IMR-90 (cell line): Measurements from ENCODE around the gene HSBP1L1. TPM values are rescaled to one million over a fixed set of nuclear protein-coding genes. Genes with fewer than 3 reads are reported as not detected.

Experiments used
- ATAC-seq: fragments of 200-7000 bp; cut with Tn5 transposase; 2 replicates; pipeline ENCODE4 v1.9.1; 2020; ENCODE audit warnings: low read depth, mild to moderate bottlenecking, moderate library complexity
- BruUV-seq: library from RNA; stranded (reverse); fragments of 400-500 nt; replicated peaks from 2 replicates; lab custom pipeline; 2021; lab: Mats Ljungman, UMichigan
- CTCF ChIA-PET: fragments of 300-600 bp; formaldehyde crosslinking; extraction: SDS; loops from one replicate; lab custom pipeline; 2021; ENCODE audit warnings: antibody characterized with exemption; lab: Yijun Ruan, JAX
- POLR2A ChIA-PET: fragments of 300-600 bp; sonication (Branson Sonifier 250); formaldehyde crosslinking; loops from one replicate; lab custom pipeline; 2022; ENCODE audit warnings: antibody characterized with exemption; ENCODE audit not compliant: unreplicated experiment; lab: Charles Lee
- DNase-seq: peaks from one replicate; pipeline ENCODE4 v3.0.0; 2013
- H2AFZ ChIP-seq: replicated peaks from 2 replicates; pipeline ENCODE3; 2013; ENCODE audit warnings: low read length, mild to moderate bottlenecking; ENCODE audit not compliant: poor library complexity
- H2AK5ac ChIP-seq: 2 replicates; pipeline ENCODE4 v1.6.1; 2013; ENCODE audit warnings: low read depth, low read length, inconsistent platforms
- H2AK9ac ChIP-seq: replicated peaks from 2 replicates; pipeline ENCODE3; 2013; ENCODE audit warnings: mild to moderate bottlenecking, low read depth, low read length, moderate library complexity; ENCODE audit not compliant: poor library complexity
- H2BK120ac ChIP-seq: 2 replicates; pipeline ENCODE4 v1.6.1; 2013; ENCODE audit warnings: low read depth, low read length, inconsistent platforms
- H2BK15ac ChIP-seq: 3 replicates; pipeline ENCODE4 v1.6.1; 2013; ENCODE audit warnings: low read depth, low read length, inconsistent platforms
- H2BK20ac ChIP-seq: 2 replicates; pipeline ENCODE4 v1.6.1; 2013; ENCODE audit warnings: low read depth, mild to moderate bottlenecking, inconsistent platforms, low read length, moderate library complexity
- H2BK5ac ChIP-seq: 2 replicates; pipeline ENCODE4 v1.6.1; 2013; ENCODE audit warnings: mild to moderate bottlenecking, low read depth, low read length, inconsistent platforms; ENCODE audit not compliant: poor library complexity, severe bottlenecking
- H3K14ac ChIP-seq: replicated peaks from 2 replicates; pipeline ENCODE4 v1.6.1; 2013; ENCODE audit warnings: low read depth, low read length, inconsistent platforms
- H3K18ac ChIP-seq: 2 replicates; pipeline ENCODE4 v1.6.1; 2013; ENCODE audit warnings: low read depth, low read length, control low read depth
- H3K23ac ChIP-seq: 2 replicates; pipeline ENCODE4 v1.6.1; 2013; ENCODE audit warnings: low read depth, low read length, inconsistent platforms
- H3K27ac ChIP-seq: 2 replicates; pipeline ENCODE4 v1.5.1; 2013; ENCODE audit warnings: mild to moderate bottlenecking, control low read depth, low read length; ENCODE audit not compliant: insufficient read depth
- H3K27me3 ChIP-seq: 2 replicates; pipeline ENCODE4 v1.6.1; 2013; ENCODE audit warnings: low read length; ENCODE audit not compliant: control insufficient read depth, insufficient read depth
- H3K36me3 ChIP-seq: 2 replicates; pipeline ENCODE4 v1.6.1; 2013; ENCODE audit warnings: low read length, mixed read lengths; ENCODE audit not compliant: control insufficient read depth, insufficient read depth
- H3K4ac ChIP-seq: 2 replicates; pipeline ENCODE4 v1.6.1; 2013; ENCODE audit warnings: low read depth, low read length, inconsistent platforms
- H3K4me1 ChIP-seq: 2 replicates; pipeline ENCODE4 v1.6.1; 2013; ENCODE audit warnings: low read length, mixed read lengths; ENCODE audit not compliant: control insufficient read depth, insufficient read depth
- H3K4me2 ChIP-seq: 2 replicates; pipeline ENCODE4 v1.6.1; 2013; ENCODE audit warnings: low read depth, mild to moderate bottlenecking, control low read depth, low read length, moderate library complexity
- H3K4me3 ChIP-seq: 2 replicates; pipeline ENCODE4 v1.5.1; 2013; ENCODE audit warnings: low read depth, mild to moderate bottlenecking, control low read depth, low read length, moderate library complexity; ENCODE audit not compliant: insufficient read depth
- H3K56ac ChIP-seq: 2 replicates; pipeline ENCODE4 v1.6.1; 2013; ENCODE audit warnings: low read length, inconsistent platforms; ENCODE audit not compliant: insufficient read depth; ENCODE audit errors: extremely low read depth
- H3K79me1 ChIP-seq, 2 experiments: 2 replicates each; pipeline ENCODE4 v1.6.1; 2013; ENCODE audit warnings: low read length in 2 of 2, inconsistent platforms in 1 of 2, low read depth in 1 of 2
- H3K9ac ChIP-seq: 2 replicates; pipeline ENCODE4 v1.6.1; 2013; ENCODE audit warnings: low read depth, low read length, control low read depth
- H3K9me1 ChIP-seq: 2 replicates; pipeline ENCODE4 v1.6.1; 2013; ENCODE audit warnings: low read length, inconsistent platforms; ENCODE audit not compliant: insufficient read depth
- H3K9me3 ChIP-seq: 2 replicates; pipeline ENCODE4 v1.6.1; 2013; ENCODE audit warnings: low read length; ENCODE audit not compliant: control insufficient read depth, insufficient read depth
- H4K20me1 ChIP-seq: 2 replicates; pipeline ENCODE4 v1.6.1; 2013; ENCODE audit warnings: low read length, inconsistent platforms; ENCODE audit not compliant: insufficient read depth
- H4K5ac ChIP-seq: 2 replicates; pipeline ENCODE4 v1.6.1; 2013; ENCODE audit warnings: mild to moderate bottlenecking, low read depth, low read length, control low read depth
- H4K8ac ChIP-seq, 2 experiments: 2 replicates each; pipeline ENCODE4 v1.6.1; 2013; ENCODE audit warnings: low read depth in 2 of 2, low read length in 2 of 2, control low read depth in 1 of 2, inconsistent platforms in 1 of 2
- H4K91ac ChIP-seq: 2 replicates; pipeline ENCODE4 v1.6.1; 2013; ENCODE audit warnings: low read depth, low read length, inconsistent platforms; ENCODE audit not compliant: insufficient read depth
- BHLHE40 ChIP-seq: fragments of 150-350 bp; IDR thresholded peaks from 2 replicates; pipeline ENCODE4 v1.6.1; 2016; ENCODE audit warnings: mild to moderate bottlenecking, low read depth, low read length
- CHD1 ChIP-seq: IDR thresholded peaks from 2 replicates; pipeline ENCODE4 v1.6.1; 2012; ENCODE audit warnings: low read depth, low read length, improper control_type of control experiment
- CTCF ChIP-seq: conservative IDR thresholded peaks from 2 replicates; pipeline ENCODE4 v1.5.1; 2012; ENCODE audit warnings: mild to moderate bottlenecking, low read depth, low read length, improper control_type of control experiment
- FOS ChIP-seq: fragments of 150-350 bp; IDR thresholded peaks from 2 replicates; pipeline ENCODE4 v1.6.1; 2016; ENCODE audit warnings: low read depth, low read length
- MAFK ChIP-seq: IDR thresholded peaks from 2 replicates; pipeline ENCODE4 v1.6.1; 2012; ENCODE audit warnings: low read depth, low read length, improper control_type of control experiment
- MAZ ChIP-seq: IDR thresholded peaks from 2 replicates; pipeline ENCODE4 v1.6.1; 2012; ENCODE audit warnings: low read depth, mild to moderate bottlenecking, low read length, improper control_type of control experiment, moderate library complexity, borderline replicate concordance
- MXI1 ChIP-seq: IDR thresholded peaks from 2 replicates; pipeline ENCODE4 v1.6.1; 2012; ENCODE audit warnings: low read depth, mild to moderate bottlenecking, low read length, moderate library complexity, borderline replicate concordance
- NFE2L2 ChIP-seq: fragments of 150-350 bp; IDR thresholded peaks from 2 replicates; pipeline ENCODE4 v1.6.1; 2016; ENCODE audit warnings: low read depth, mild to moderate bottlenecking, low read length
- POLR2A ChIP-seq: IDR thresholded peaks from 2 replicates; pipeline ENCODE4 v1.6.1; 2012; ENCODE audit warnings: mild to moderate bottlenecking, low read depth, low read length
- WGBS, 2 experiments: methylation state at CpG; one replicate each; pipeline versions ENCODE4 v1.1.5 to v1.1.7; 2013; ENCODE audit warnings: missing lambda C conversion rate in 2 of 2; ENCODE audit not compliant: insufficient read length in 1 of 2; ENCODE audit errors: extremely low coverage in 2 of 2; 5-methylcytosine and 5-hydroxymethylcytosine counted together
- dilution Hi-C: fragments of 300-500 bp; cut with HindIII; formaldehyde crosslinking; loops from one replicate; pipeline ENCODE4 v1.14.3; 2018; ENCODE audit warnings: low sequenced_read_pairs; ENCODE audit not compliant: unreplicated experiment
- in situ Hi-C: fragments of 300-500 bp; cut with MboI; formaldehyde crosslinking; loops from 3 replicates; pipeline ENCODE4 v1.14.3; 2019; ENCODE audit warnings: low sequenced_read_pairs, inconsistent platforms, mixed read lengths
- intact Hi-C: fragments of 100-400 bp; cut with micrococcal nuclease; formaldehyde crosslinking; loops from 2 replicates; pipeline ENCODE4 v1.10.0; 2022
- polyA plus RNA-seq, 3 experiments: library from polyadenylated mRNA; depleted of rRNA; stranded (reverse); fragments of >200 nt; gene quantifications; 2 replicates each; pipeline ENCODE4 v1.2.3, GENCODE V29; 2012; ENCODE audit warnings: low replicate concordance in 1 of 3
- total RNA-seq: library from RNA; depleted of rRNA; stranded (reverse); fragments of >200 nt; gene quantifications from 2 replicates; pipeline ENCODE4 v1.2.3, GENCODE V29; 2012

The HSBP1L1 gene
- total and polyA plus RNA-seq, 2 of the 4 experiments (the other 2 are of a cell fraction): 8.6 to 18.0 TPM

- Histone ChIP-seq H2BK15ac (no peak overlapping the region), H4K8ac (no peak overlapping the region), H3K4me3 (no peak overlapping the region), H2AFZ (no peak overlapping the region), H3K4me2 (no peak overlapping the region), H3K9ac (no peak overlapping the region), H3K4ac (no peak overlapping the region), H2AK9ac (no peak overlapping the region), H3K23ac (no peak overlapping the region), H4K5ac (no peak overlapping the region), H2BK120ac (no peak overlapping the region), H4K91ac (no peak overlapping the region), H2BK5ac (no peak overlapping the region), H3K27me3 (no peaks in the 10 kb centered on the region), H3K36me3 (peaks cover 38% of the 10 kb centered on the region), H3K9me3 (no peaks in the 10 kb centered on the region), H3K79me1 (peaks cover 25 to 75% of the 10 kb centered on the region in 2 experiments), H3K56ac (no peak overlapping the region), H3K27ac (no peak overlapping the region), H3K9me1 (peaks cover 5% of the 10 kb centered on the region; the same call in 1 of the 2 replicates), H3K18ac (no peak overlapping the region), H2AK5ac (no peak overlapping the region), H3K14ac (no peak overlapping the region), H4K20me1 (peaks cover 63% of the 10 kb centered on the region), H2BK20ac (no peak overlapping the region), H3K4me1 (peaks cover 5% of the 10 kb centered on the region)
- TF ChIP-seq POLR2A (no peak), CTCF (no peak), CHD1 (no peak), MAZ (no peak), NFE2L2 (no peak), MXI1 (no peak), MAFK (no peak), FOS (no peak), BHLHE40 (no peak)
- DNase-seq (no peak), ATAC-seq (no peak)
- in situ Hi-C loops (no loop called here), intact Hi-C loops (no loop called here), dilution Hi-C loops (no loop called here)
- CTCF ChIA-PET: no interaction called here
- WGBS, 2 experiments: 74% methylated on average over 3 of the region's 14 CpGs; no CpG with 5 or more reads in 1 of the 2 experiments
- POLR2A ChIA-PET: no interaction called here
- no TSS peak for BruUV-seq
Measured at GRCh38 chr18:79975985-79976680, 11.7 kb downstream of the HSBP1L1 start.
